Measurements from ENCODE around the gene PGAP6.
A peak's percentile ranks its signal among the peaks of the same experiment; 100 is the strongest.
"Not testable (repeated sequence)": the region's sequence is repeated elsewhere in the genome, so short reads cannot be mapped to it uniquely, and the experiment has no call there.

Gene PGAP6, protein sequence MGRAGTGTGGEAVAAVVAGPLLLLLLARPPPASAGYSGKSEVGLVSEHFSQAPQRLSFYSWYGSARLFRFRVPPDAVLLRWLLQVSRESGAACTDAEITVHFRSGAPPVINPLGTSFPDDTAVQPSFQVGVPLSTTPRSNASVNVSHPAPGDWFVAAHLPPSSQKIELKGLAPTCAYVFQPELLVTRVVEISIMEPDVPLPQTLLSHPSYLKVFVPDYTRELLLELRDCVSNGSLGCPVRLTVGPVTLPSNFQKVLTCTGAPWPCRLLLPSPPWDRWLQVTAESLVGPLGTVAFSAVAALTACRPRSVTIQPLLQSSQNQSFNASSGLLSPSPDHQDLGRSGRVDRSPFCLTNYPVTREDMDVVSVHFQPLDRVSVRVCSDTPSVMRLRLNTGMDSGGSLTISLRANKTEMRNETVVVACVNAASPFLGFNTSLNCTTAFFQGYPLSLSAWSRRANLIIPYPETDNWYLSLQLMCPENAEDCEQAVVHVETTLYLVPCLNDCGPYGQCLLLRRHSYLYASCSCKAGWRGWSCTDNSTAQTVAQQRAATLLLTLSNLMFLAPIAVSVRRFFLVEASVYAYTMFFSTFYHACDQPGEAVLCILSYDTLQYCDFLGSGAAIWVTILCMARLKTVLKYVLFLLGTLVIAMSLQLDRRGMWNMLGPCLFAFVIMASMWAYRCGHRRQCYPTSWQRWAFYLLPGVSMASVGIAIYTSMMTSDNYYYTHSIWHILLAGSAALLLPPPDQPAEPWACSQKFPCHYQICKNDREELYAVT

DNA sequence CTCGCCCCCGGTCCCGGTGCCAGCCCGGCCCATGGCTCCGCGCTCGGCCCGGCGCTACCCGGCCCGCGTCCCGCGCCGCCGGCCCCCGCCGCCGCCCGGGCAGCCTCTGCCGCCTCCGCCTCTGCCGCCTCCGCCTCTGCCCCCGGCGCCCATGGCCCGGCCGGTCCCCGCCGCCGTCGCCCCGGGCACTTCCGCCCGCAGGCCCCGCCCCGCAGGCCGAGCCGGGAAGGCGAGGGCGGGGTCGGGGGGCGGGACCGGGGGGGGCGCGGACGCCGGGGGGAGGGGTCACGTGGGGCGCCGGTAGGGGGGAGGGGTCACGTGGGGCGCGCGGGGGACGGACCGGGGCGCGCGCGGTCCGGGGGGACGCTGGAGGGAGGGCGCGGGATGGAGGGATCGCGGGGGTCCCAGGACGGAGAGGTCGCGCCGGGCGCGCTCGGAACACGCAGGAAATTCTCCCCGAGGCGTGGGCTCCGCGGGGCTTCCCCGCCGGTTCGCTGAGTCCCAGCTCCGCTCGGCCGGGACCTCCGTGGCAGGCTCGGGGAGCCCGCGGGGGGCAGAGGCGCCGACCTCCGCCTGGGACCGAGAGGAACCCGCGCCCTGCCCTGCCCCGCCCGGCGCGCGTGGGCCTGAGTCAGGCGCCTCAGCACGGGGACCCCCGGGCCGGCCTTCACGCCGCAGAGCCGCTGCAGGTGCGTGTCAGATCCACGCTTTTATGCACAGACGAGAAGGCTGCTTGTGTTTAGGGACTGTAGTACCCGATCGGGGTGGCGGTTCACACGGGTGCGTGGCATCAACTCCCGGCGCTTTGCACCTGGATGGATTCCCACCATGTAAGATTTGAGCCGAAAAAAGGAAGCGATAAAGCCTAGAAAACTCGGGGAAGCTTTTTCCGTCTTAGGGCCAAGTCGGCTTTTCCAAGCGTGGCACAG, at the start of gene PGAP6:
Gene PGAP6, minus strand, starts transcription at position 190 of the 929 bp plus-strand sequence. Its CDS starts 157 bp downstream, at position 33.
- DNase-seq (ENCODE audit: low spot score) = peak; percentile 74

DNA sequence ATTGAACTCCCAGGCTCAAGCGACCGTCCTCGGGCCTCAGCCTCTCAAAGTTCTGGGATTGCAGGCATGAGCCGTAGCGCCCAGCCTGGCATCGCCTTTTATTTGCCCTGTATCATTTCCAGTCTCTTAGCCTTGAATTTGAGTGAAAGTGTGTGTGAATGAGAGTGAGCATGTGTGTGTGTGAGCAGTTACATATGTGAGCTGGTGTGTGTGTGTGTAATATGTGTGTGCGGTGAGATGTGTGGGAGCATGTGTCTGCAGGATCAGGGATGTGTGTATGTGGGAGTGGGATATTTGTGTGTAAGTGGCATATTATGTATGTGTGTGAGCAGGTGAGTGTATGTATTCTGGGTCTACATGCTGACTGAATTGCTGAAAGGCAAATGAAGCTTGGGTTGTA, 49.1 kb upstream of the PGAP6 start:
- DNase-seq (ENCODE audit: low spot score) = no peak

DNA sequence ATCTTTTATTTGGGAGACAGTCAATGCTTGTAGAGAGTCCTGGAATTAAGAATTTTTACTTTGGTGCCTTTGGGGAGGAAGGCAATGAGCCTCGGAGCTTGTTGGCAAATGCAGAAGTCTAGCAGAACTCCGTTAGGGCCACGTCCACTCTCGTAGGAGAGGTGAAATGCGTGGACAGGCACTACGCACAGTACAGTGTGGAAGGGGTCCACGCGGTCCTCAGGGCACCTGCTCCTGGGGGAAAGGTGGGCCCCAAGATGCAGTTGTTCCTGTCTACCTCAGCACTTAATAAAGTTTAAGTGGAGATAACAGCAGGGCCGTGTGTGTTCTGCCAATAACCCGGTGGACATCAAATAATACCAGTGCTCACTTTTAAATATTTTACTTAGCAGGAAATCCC, 45.5 kb upstream of the PGAP6 start:
- DNase-seq (ENCODE audit: low spot score) = no peak

DNA sequence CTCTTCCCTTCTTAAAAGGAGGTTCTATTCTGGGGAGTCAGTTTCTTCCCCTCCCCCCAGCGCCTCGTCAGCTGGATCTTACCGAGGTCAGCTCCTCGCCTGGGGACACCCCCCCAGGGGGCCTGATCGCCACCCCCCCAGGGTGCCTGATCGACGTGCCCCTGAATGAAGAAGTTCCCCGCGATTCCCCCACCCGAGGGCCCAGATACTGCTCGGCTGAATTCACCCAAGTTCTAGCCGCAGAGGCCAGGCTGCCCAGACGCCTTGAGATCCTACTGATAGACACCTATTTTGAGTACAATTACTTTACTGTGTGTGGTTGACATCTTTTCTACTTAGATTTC, 45.1 kb upstream of the PGAP6 start:
- no peak for DNase-seq (ENCODE audit: low spot score)

DNA sequence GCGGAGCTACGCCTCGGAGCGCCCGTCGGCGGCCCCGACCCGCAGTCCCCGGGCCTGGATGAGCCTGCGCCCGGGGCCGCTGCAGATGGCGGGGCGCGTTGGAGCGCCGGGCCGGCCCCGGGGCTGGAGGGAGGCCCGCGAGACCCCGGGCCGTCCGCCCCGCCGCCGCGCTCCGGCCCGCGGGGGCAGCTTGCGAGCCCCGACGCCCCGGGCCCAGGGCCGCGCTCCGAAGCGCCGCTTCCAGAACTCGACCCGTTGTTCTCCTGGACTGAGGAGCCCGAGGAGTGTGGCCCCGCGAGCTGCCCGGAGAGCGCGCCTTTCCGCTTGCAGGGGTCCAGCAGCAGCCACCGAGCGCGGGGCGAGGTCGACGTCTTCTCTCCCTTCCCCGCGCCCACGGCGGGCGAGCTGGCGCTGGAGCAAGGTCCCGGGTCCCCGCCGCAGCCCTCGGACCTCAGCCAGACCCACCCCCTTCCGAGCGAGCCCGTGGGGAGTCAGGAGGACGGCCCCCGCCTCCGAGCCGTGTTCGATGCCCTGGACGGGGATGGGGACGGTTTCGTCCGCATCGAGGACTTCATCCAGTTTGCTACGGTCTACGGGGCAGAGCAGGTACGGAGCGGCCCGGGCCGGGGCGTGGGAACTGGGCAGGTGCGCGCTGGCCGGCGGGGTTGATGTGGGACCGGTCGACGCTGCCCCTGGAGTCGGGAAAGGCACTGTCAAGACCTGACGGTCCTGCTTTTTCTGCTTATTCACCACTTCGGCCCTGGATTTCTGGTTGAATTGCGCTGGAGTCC, 44.5 kb upstream of the PGAP6 start:
- DNase-seq (ENCODE audit: low spot score) = no peak

DNA sequence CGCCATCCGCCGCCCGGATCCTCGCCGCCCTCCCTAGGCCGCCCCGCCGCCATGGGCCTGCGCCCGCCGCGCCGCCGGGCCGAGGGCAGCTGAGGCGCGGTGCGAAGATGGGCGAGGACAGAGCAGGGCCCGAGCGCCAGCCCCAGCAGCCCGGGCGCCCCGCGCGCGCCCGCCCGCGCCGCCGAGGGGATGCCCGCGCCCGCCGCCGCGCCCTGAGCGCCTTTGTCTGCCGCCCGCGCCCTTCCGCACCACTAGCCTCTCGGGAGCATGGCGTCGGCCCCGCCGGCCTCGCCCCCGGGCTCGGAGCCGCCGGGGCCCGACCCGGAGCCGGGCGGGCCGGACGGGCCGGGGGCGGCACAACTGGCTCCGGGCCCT, 43.9 kb upstream of the PGAP6 start:
- DNase-seq (ENCODE audit: low spot score) = no peak

DNA sequence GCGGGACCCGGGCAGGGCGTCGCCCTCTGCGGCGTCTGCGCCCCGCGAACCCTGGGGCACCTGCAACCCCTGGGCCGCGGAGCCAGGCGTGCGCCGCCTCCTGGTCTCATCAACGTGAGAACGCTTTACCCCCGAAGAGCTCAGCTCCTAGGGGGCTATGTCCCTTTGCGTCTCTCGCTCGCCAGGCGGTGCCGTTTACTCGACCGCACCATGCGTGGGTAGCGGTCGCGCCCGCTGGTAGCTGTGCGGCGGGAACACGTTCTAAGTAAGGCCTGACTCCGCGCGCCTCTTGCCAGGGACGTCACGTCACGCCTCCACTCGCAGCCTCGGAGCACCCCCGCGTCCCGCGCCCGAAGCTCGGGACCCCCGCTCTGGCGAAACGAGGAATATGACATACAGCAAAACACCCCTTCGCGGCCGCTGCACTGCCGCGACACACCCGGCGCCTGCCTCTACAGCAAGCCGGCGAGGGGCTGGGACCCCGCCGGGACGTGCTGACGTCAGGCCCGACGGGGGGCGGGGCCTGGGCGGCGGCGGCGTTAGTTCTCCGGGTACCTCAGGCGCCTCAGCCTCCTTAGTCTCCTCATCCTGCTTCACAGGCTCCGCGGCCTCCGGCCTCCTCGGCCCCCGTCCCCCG, 43.4 kb upstream of the PGAP6 start, which contains the start of gene RAB11FIP3:
Gene RAB11FIP3, plus strand, starts transcription at position 568 of the 637 bp plus-strand sequence. CDS start 358 bp downstream, outside the sequence.
- peak; percentile 70 for DNase-seq (ENCODE audit: low spot score)

DNA sequence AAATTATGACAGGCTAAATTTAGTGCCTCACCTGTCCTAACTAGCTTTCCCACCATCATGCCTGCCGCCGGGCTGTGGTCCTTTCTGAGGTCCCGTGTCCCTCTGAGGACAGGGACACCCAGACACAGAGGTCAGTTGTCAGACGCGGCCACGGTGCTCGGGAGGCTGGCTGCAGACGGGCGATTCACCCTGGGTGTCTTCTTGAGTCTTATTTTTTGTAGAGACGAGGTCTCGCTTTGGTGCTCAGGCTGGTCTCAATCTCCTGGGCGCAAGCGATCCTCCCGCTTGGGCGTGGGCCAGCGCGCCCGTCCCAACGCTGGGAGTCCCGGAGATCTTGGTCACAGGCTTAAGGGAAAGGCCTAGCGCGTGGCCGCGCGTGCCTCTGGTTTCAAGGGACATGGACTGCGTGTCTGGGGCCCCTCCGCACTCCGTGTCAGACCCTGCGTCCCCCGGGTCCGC, 42.9 kb upstream of the PGAP6 start:
- no peak for DNase-seq (ENCODE audit: low spot score)

DNA sequence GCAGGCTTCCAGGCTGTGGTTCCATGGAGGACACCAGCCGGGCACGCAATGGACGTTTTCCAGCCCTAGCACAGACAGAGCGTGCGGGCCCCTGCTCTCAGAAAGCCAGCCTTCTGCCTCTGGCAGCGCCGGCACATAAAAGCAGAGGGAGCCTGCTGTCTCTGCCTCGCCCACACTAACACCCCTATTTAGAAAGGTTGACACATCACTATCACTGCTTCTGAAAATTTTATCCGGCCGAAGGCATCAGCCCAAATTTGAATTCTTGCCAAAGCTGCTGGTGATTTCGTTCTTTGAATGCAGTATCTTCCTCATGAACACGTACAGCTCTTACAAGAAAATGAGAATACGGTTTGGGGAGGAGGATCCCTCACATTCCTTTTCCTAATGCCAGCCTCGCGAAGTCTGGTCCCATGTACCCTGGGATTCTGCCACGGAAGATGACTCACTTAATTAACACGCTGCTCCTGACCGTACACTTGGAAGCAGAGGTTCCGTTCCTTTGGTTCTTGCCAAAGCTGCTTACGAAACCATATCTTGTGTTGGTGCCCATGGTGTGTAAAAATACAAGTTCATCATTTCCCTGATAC, 42.4 kb upstream of the PGAP6 start:
- no peak for DNase-seq (ENCODE audit: low spot score)

DNA sequence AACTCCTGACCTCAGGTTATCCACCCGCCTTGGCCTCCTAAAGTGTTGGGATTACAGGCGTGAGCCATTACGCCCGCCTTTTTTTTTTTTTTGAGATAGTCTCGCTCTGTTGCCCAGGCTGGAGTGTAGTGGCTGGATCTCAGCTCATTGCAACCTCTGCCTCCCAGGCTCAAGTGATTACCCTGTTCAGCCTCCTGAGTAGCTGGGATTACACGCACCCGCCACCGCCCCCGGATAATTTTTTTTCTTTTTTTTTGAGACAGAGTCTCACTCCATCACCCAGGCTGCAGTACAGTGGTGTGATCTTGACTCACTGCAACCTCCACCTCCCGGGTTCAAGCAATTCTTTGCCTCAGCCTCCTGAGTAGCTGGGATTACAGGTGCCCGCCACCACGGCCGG, 40.4 kb upstream of the PGAP6 start:
- not testable (repeated sequence) for DNase-seq (ENCODE audit: low spot score)

DNA sequence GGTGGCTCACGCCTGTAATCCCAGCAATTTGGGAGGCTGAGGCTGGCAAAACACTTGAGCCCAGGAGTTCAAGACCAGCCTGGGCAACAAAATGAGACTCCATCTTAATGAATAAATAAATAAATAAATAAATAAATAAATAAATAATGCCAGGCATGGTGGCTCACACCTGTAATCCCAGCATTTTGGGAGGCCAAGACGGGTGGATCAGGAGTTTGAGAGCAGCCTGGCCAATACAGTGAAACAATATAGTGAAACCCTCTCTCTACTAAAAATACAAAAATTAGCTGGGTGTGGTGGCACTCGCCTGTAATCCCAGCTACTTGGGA, 33.4 kb upstream of the PGAP6 start:
- DNase-seq (ENCODE audit: low spot score) = not testable (repeated sequence)

DNA sequence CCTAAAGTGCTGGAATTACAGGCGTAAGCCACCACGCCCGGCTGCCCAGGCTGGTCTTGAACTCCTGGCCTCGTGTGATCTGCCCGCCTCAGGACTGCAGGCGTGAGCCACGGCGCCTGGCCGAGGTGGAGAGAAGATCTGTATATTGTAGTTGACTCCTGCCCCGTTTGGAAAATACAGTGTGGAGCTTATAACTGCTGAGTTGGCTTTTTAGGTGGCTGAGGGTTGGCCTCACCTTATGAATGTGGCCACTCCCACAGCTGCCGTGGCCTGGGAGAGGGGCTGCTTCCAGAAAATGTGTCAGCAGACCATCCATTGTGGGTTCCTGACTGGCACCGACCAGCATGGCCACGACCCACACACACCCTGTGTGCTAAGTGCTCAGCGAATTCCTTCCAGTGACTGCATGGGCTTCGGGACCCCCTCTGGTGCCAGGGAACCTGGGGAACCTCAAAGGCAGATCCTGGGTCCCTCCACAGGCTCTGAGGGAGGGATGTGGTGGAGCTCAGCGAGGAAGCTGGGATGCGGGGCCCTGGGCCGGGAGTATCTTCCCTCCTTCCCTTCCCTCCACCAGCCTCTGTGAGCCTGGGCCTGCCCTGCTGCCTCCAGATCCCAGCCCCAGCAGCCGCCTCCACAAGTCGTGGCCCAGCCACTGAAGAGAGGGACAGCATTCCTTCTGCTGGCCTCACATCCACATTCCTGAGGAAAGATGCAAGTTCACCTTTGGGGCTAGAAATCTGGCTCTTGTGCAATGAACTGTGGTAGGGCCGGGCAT, 32.8 kb upstream of the PGAP6 start:
- DNase-seq (ENCODE audit: low spot score) = no peak

DNA sequence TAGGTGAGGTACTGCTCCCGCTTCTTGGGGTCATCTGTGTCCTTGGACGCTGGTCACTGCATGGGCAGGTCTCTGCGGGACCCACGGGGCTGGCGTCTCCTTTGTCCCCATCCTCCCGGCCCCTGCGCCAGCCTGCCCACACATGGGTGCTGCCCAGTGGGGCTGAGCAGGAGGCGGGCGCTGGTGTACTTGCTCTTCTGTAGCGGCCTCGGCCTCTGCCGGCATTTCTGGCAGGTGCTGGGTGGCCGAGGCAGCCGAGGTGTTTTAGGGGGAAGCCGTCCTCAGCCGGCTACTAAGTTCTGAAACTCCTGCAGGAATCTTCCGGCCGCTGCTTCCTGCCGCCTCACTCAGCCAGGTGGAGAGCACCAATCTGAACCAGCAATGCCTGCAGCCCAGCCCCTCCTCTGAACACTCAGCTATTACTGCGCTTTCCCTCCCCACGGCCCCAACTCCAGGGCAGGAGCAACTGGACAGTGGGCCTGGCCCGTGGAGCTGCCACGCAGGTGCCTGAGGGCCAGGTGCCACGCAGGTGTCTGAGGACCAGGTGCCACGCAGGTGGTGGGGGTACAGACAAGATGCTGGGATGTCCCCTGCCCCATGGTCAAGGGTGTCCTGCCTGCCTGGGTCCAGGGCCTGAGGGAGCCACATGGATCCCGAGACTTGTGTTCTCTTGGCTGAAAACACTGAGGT, 29.9 kb upstream of the PGAP6 start:
- no peak for DNase-seq (ENCODE audit: low spot score)

DNA sequence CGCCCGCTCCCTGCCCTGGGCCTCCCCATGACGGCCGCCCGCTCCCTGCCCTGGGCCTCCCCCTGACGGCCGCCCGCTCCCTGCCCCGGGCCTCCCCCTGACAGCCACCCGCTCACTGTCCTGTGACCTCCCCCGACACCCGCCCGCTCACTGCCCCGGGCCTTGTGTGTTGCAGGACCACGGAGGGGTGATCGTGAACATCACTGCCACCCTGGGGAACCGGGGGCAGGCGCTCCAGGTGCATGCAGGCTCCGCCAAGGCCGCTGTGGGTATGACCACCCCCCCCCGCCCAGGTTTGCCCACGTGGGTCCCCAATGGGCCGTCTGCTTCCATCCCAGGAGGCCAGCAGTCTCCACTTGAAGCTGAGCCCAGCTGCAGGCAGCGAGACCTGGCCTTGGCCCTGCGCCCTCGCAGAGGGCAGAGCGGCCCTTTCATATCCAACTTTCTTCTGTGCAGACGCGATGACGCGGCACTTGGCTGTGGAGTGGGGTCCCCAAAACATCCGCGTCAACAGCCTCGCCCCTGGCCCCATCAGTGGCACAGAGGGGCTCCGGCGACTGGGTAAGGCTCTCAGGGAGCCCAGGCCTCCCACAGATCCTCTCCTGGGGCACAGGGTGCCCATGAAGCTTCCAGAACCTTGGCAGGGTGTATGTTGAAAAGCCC, 28.9 kb upstream of the PGAP6 start:
- DNase-seq (ENCODE audit: low spot score) = no peak

DNA sequence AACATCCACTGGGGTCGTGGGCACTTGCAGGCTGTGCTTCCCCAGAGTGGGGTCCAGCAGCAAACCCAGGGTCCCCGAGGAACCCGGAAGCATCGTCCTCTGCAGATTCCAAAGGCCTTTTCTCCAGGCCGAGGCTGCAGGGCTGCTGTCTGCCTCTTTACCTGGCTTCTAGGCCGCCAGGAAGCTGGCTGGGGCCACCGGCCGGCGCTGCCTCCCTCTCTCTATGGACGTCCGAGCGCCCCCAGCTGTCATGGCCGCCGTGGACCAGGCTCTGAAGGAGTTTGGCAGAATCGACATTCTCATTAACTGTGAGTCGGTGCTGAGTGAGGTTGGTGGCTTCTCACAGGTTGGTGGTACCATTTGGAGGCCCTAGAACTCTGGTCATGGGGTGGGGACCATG, 25.5 kb upstream of the PGAP6 start:
- DNase-seq (ENCODE audit: low spot score) = no peak

DNA sequence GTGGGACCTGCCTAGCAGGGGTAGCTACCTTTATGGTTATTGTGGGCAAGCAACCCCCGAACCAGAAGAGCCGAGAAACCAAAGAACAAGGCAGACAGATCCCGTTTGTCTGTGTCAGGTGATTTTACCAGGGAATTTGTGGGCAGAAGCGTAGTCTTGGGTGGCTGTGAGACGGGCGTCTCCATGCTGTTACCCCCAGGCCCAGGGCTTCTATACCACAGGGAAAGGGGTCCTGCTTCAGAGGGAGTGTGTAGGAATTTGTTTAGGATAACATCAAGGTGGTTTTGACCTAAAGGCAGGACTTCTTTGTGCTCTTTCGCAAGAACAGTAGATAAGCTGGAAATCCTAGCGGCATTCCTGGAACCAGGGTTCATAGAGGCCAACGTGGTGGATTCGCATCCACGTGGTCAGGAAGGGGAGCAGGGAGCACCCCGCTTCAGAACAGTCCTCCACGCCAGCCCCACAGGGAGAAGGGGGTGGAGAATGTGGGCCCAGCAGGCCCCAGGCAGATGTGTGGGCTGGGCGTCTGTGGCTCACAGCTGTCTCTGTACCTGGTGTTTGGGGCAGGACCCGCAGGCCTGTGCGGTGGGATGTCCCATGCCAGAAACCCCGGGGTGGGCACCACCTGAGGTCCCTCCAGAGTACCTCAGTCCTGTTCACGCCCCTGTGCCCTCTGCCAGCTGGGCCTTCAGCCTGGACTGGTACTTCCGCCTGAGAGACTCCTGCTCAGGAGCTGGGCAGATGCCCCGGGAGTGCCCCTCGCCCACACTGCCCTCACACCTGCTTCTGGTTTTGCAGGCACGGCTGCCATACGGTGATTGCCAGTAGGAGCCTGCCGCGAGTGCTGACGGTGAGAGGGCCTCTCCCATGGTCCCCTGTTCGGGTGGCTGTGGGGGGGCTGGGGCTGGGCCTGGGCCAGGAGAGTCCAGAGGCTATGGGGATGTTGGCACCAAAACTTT, 24.0 kb upstream of the PGAP6 start:
- no peak for DNase-seq (ENCODE audit: low spot score)

DNA sequence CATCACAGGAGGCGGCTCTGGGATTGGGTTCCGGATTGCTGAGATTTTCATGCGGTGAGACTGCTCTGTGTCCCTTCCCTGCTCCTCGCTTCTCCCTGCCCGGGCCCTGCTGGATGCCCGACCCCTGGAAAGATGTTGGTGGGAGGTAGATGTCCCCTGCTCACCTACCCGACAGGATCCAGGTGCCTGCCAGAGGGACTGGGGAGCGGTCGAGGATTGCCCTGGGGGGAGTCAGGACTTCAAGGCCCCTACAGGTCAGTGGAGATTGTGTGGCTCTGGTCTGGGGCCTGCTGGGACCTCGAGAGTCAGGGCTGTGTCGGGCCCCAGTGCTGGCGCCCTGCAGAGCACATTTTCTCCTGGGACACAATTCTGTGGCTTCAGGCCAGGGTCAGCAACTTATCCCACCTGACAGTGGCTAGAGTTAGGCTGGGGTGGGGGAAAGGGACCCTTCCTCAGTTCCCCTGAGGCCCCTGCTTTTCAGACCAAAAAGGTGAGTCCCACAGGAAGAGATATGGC, 23.3 kb upstream of the PGAP6 start:
- DNase-seq (ENCODE audit: low spot score) = no peak

Data from hematopoietic multipotent progenitor cell treated with erythropoietin and hydrocortisone succinate and interleukin-3 and kit ligand, for 17 days (in vitro differentiated cells).